KMS-11 (cell line): Measurements from ENCODE around the gene CCDC93.

Experiments used
- H2AFZ ChIP-seq: fragments of 200-600 bp; sonication (generic); 2 replicates; pipeline ENCODE4 v1.6.1; 2016; ENCODE audit warnings: antibody characterized with exemption, mixed run types, low read depth
- H3K27ac ChIP-seq: fragments of 200-600 bp; sonication (generic); 2 replicates; pipeline ENCODE4 v1.6.1; 2016; ENCODE audit warnings: mild to moderate bottlenecking, mixed run types
- H3K27me3 ChIP-seq: fragments of 200-600 bp; sonication (generic); 2 replicates; pipeline ENCODE4 v1.6.1; 2017; ENCODE audit warnings: mild to moderate bottlenecking, low read depth, mixed run types, moderate library complexity; ENCODE audit not compliant: insufficient read depth
- H3K36me3 ChIP-seq: fragments of 200-600 bp; sonication (generic); 2 replicates; pipeline ENCODE4 v1.6.1; 2017; ENCODE audit warnings: mild to moderate bottlenecking, mixed run types; ENCODE audit not compliant: insufficient read depth
- H3K4me1 ChIP-seq: fragments of 200-600 bp; sonication (generic); 2 replicates; pipeline ENCODE4 v1.6.1; 2016; ENCODE audit warnings: mild to moderate bottlenecking, low read depth, mixed run types; ENCODE audit not compliant: poor library complexity, severe bottlenecking
- H3K4me2 ChIP-seq: fragments of 200-600 bp; sonication (generic); 2 replicates; pipeline ENCODE4 v1.7.0; 2016; ENCODE audit warnings: mild to moderate bottlenecking, mixed run types
- H3K4me3 ChIP-seq: fragments of 200-600 bp; sonication (generic); IDR thresholded peaks from 2 replicates; pipeline ENCODE4 v1.6.1; 2017; ENCODE audit warnings: low read depth, low read length, mixed read lengths; ENCODE audit not compliant: insufficient read depth
- H3K79me2 ChIP-seq: fragments of 200-600 bp; sonication (generic); 2 replicates; pipeline ENCODE4 v1.6.1; 2016; ENCODE audit warnings: low read depth, mixed run types; ENCODE audit not compliant: insufficient read depth
- H3K9ac ChIP-seq: fragments of 200-600 bp; sonication (generic); 2 replicates; pipeline ENCODE4 v1.6.1; 2016; ENCODE audit warnings: mild to moderate bottlenecking, mixed run types
- H4K20me1 ChIP-seq: fragments of 200-600 bp; sonication (generic); 2 replicates; pipeline ENCODE4 v1.6.1; 2016; ENCODE audit warnings: mild to moderate bottlenecking, mixed run types; ENCODE audit not compliant: insufficient read depth
- TF ChIP-seq, protein P1 (sequence below): fragments of 200-600 bp; sonication (generic); conservative IDR thresholded peaks from 2 replicates; pipeline ENCODE4 v1.6.1; 2017; ENCODE audit warnings: low read depth, mild to moderate bottlenecking, antibody characterized with exemption, low read length, moderate library complexity, mixed read lengths

The CCDC93 gene

DNA sequence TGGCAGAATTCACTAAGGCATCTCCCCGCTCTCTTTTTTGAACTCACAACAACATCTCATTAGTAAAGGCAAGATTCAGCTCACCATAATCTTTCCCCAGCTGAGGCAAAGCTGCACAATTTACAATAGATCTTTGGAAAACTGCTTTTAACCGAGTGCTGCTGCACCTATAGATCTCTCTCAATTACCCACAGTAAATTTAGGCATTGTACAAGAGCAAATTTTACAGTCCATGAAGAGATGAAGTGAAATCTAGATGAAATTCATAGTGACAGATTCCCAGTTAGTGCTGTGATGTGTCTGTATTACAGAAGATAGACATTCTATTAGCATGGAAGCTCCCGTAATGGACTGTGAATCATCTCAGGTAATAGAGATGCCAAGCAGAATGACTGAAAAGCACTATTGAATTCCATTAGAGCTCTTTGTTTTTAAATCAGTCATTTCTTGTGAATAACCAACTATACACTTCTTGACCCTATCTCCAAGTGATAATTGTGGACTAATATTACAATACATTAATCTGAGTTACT is 38.0 kb upstream of the CCDC93 start:
- no peak overlapping the region for H3K4me2 ChIP-seq
- H3K79me2 ChIP-seq, result no peaks in the 10 kb centered on the region
- H3K27me3 ChIP-seq, result no peaks in the 10 kb centered on the region
- H3K9ac ChIP-seq, result no peak overlapping the region
- no peaks in the 10 kb centered on the region for H3K36me3 ChIP-seq
- TF ChIP-seq, protein P1, sequence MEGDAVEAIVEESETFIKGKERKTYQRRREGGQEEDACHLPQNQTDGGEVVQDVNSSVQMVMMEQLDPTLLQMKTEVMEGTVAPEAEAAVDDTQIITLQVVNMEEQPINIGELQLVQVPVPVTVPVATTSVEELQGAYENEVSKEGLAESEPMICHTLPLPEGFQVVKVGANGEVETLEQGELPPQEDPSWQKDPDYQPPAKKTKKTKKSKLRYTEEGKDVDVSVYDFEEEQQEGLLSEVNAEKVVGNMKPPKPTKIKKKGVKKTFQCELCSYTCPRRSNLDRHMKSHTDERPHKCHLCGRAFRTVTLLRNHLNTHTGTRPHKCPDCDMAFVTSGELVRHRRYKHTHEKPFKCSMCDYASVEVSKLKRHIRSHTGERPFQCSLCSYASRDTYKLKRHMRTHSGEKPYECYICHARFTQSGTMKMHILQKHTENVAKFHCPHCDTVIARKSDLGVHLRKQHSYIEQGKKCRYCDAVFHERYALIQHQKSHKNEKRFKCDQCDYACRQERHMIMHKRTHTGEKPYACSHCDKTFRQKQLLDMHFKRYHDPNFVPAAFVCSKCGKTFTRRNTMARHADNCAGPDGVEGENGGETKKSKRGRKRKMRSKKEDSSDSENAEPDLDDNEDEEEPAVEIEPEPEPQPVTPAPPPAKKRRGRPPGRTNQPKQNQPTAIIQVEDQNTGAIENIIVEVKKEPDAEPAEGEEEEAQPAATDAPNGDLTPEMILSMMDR, result no peak
- H4K20me1 ChIP-seq, result no peaks in the 10 kb centered on the region
- no peak overlapping the region for H2AFZ ChIP-seq
- peaks cover 7% of the 10 kb centered on the region for H3K4me1 ChIP-seq
- H3K4me3 ChIP-seq, result no peak overlapping the region
- no peak overlapping the region for H3K27ac ChIP-seq

DNA sequence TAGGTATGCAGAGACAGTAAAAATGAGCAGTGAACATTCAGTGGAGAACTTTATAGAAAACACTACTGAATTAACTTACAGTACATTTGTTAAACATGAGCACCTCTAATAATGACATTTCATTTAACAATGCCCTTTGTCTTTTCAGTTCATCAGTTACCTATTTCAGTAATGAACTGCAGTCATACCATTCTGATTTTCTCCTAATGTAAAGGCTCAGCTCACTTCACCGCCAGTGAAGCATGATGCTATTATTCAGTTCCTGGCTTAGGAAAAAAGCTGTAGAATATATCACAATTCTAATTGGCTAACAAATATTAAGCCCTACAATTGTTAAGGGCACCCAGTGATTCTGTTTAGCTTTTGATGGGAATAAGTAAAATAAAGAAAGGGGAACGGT is 37.1 kb upstream of the CCDC93 start:
- Histone ChIP-seq H3K9ac (no peak overlapping the region), H3K4me3 (no peak overlapping the region), H4K20me1 (no peaks in the 10 kb centered on the region), H3K79me2 (no peaks in the 10 kb centered on the region), H3K36me3 (no peaks in the 10 kb centered on the region), H3K27me3 (no peaks in the 10 kb centered on the region), H3K4me1 (peaks cover 11% of the 10 kb centered on the region), H2AFZ (no peak overlapping the region), H3K4me2 (no peak overlapping the region), H3K27ac (no peak overlapping the region)
- TF ChIP-seq, protein P1, result no peak

DNA sequence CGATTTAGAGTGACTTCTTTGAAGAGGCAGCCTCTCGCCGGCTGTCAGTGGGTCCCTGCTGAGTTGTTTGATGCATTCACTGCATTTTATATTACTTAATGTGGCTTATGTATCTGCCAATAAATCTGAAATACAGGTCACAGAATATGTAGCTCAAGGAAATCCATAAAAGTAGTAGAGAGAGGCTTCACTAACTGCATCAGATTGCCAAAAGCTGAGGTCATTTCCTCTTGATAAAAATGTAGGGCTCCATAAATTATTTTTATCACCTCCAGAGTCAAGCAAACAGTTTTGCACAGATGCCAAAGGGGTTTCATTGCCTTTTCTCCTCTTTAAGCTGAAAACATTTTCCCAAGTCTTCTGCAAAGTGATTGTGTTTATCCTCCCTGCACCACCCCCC is 36.5 kb upstream of the CCDC93 start:
- Histone ChIP-seq H3K27me3 (no peaks in the 10 kb centered on the region), H3K27ac (no peak overlapping the region), H3K4me1 (peaks cover 11% of the 10 kb centered on the region), H3K36me3 (no peaks in the 10 kb centered on the region), H3K9ac (no peak overlapping the region), H4K20me1 (no peaks in the 10 kb centered on the region), H3K4me3 (no peak overlapping the region), H3K4me2 (no peak overlapping the region), H3K79me2 (no peaks in the 10 kb centered on the region), H2AFZ (no peak overlapping the region)
- TF ChIP-seq, protein P1, result no peak

DNA sequence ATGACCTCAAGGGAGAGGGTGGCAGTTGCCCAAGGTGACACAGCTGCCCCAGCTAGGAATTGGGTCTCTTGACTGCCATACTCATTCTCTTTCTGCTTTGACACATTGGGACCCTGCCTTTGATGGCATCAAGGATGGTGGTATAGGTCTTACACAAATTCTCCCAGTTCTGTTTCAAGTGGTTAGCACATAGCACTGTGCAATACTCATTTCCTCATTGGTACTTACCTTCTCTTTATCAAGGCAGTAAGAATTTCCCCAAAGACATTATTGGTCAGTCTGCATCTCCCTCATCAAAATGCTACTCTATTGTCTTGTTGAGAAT is 35.9 kb upstream of the CCDC93 start:
- H3K27me3 ChIP-seq, result no peaks in the 10 kb centered on the region
- H3K4me3 ChIP-seq, result no peak overlapping the region
- H3K4me1 ChIP-seq, result peaks cover 11% of the 10 kb centered on the region
- no peaks in the 10 kb centered on the region for H3K36me3 ChIP-seq
- no peak overlapping the region for H3K27ac ChIP-seq
- no peaks in the 10 kb centered on the region for H4K20me1 ChIP-seq
- no peak overlapping the region for H3K4me2 ChIP-seq
- TF ChIP-seq, protein P1, result no peak
- H3K79me2 ChIP-seq, result no peaks in the 10 kb centered on the region
- H2AFZ ChIP-seq, result no peak overlapping the region
- no peak overlapping the region for H3K9ac ChIP-seq
